Gastroesophageal sphincter (tissue), 4 donors: ENCODE results near the gene TGFBR2. TPM values are rescaled to one million over a fixed set of nuclear protein-coding genes. Genes with fewer than 3 reads are reported as not detected.

Source experiments
- ATAC-seq: fragments of 150-250 bp; one replicate; pipeline ENCODE4 v1.9.1; 2016; ENCODE audit warnings: mild to moderate bottlenecking, moderate library complexity
- H3K27ac ChIP-seq, 4 donors: fragments of 200-600 bp; sonication (generic) in 3 of 4; 1 replicate in 3 of 4; 2 replicates in 1 of 4; pipeline ENCODE4 v1.5.1; 2016 to 2019
- H3K27me3 ChIP-seq: fragments of 200-600 bp; sonication (generic); one replicate; pipeline ENCODE4 v1.5.1; 2019
- H3K36me3 ChIP-seq, 2 donors: fragments of 200-600 bp; sonication (generic); one replicate each; pipeline ENCODE4 v1.5.1; 2019; ENCODE audit warnings: control low read depth in 1 of 2
- H3K4me1 ChIP-seq, 3 donors: fragments of 200-600 bp; sonication (generic); 1 replicate in 2 of 3; 2 replicates in 1 of 3; pipeline ENCODE4 v1.5.1; 2016 to 2019; ENCODE audit warnings: control low read depth in 2 of 3
- H3K4me3 ChIP-seq, 2 donors: fragments of 200-600 bp; sonication (generic); one replicate each; pipeline ENCODE4 v1.5.1; 2019; ENCODE audit warnings: mild to moderate bottlenecking in 1 of 2, moderate library complexity in 1 of 2
- H3K9me3 ChIP-seq, 3 donors: fragments of 200-600 bp; sonication (generic); one replicate each; pipeline ENCODE4 v1.5.1; 2017 to 2019; ENCODE audit warnings: control low read depth in 2 of 3
- CTCF ChIP-seq, 4 experiments: fragments of 200-600 bp in 2 of 4; fragments of 450-650 bp in 2 of 4; sonication (generic) in 1 of 4; IDR thresholded peaks; one replicate each; pipeline ENCODE4 v1.5.1; 2017 to 2019; ENCODE audit warnings: antibody characterized with exemption in 4 of 4, mild to moderate bottlenecking in 2 of 4, moderate library complexity in 2 of 4
- EP300 ChIP-seq: sonication (generic); formaldehyde crosslinking; IDR thresholded peaks from one replicate; pipeline ENCODE4 v1.6.1; 2017; ENCODE audit warnings: antibody characterized with exemption, mild to moderate bottlenecking
- POLR2A ChIP-seq, 2 donors: fragments of 450-650 bp; IDR thresholded peaks; one replicate each; pipeline ENCODE4 v1.6.1; 2017; ENCODE audit warnings: antibody characterized with exemption in 2 of 2, mild to moderate bottlenecking in 2 of 2, moderate library complexity in 1 of 2
- POLR2AphosphoS5 ChIP-seq: sonication (generic); formaldehyde crosslinking; IDR thresholded peaks from one replicate; pipeline ENCODE4 v1.6.1; 2017; ENCODE audit warnings: antibody characterized with exemption
- WGBS, 2 donors: methylation state at CpG; one replicate each; pipeline ENCODE4 v1.1.5; 2018; ENCODE audit warnings: low coverage in 1 of 2; 5-methylcytosine and 5-hydroxymethylcytosine counted together
- total RNA-seq, 4 donors: library from RNA; depleted of rRNA; stranded (reverse); fragments of >200 nt; gene quantifications; one replicate each; pipeline ENCODE4 v1.1.0, GENCODE V29; 2016

TGFBR2 gene
- total RNA-seq, 4 donors from 2014 or later, result 174 to 297 (median 231) TPM

GRCh38 chr3:30654269-30654668 is 47.9 kb downstream of the TGFBR2 start:
- no peak for ATAC-seq
- WGBS, 2 donors, result 75% methylated on average over 1 of the region's 1 CpG; no CpG with 5 or more reads in 1 of the 2 donors
- H3K4me3 ChIP-seq, result no peak overlapping the region
- peaks cover 40 to 72% (median 55%) of the 10 kb centered on the region in 3 donors for H3K4me1 ChIP-seq
- TF ChIP-seq POLR2AphosphoS5, result no peak
- TF ChIP-seq CTCF (IDR thresholded peaks at IDR 0.05), result no peak
- no peak for TF ChIP-seq POLR2A (IDR thresholded peaks at IDR 0.05)
- no peak for TF ChIP-seq EP300
- H3K36me3 ChIP-seq, result peaks cover 10 to 82% of the 10 kb centered on the region in 2 donors
- no peaks in the 10 kb centered on the region for H3K27me3 ChIP-seq
- no peaks in the 10 kb centered on the region for H3K9me3 ChIP-seq
- peak overlapping the region in 1 of 4 donors; percentile 18 for H3K27ac ChIP-seq

- H3K4me3 ChIP-seq, result no peak overlapping the region
- peaks cover 40 to 72% (median 50%) of the 10 kb centered on the region in 3 donors for H3K4me1 ChIP-seq
- H3K36me3 ChIP-seq, result peaks cover 12 to 75% of the 10 kb centered on the region in 2 donors
- WGBS, 2 donors, result 75 to 87% methylated on average over 5 of the region's 5 CpGs
- H3K27me3 ChIP-seq, result no peaks in the 10 kb centered on the region
- peak overlapping the region in 3 of 4 donors; percentile 16 to 27 (median 18) for H3K27ac ChIP-seq
- H3K9me3 ChIP-seq, result no peaks in the 10 kb centered on the region
- no peak for TF ChIP-seq POLR2A (IDR thresholded peaks at IDR 0.05)
- TF ChIP-seq EP300, result no peak
- no peak for TF ChIP-seq POLR2AphosphoS5
- no peak for TF ChIP-seq CTCF (IDR thresholded peaks at IDR 0.05)
- no peak for ATAC-seq
Observed at GRCh38 chr3:30655187-30655812, 48.9 kb downstream of the TGFBR2 start.

GRCh38 chr3:30656624-30657141 is 50.3 kb downstream of the TGFBR2 start:
- H3K27me3 ChIP-seq, result no peaks in the 10 kb centered on the region
- H3K4me3 ChIP-seq, result no peak overlapping the region
- TF ChIP-seq CTCF (IDR thresholded peaks at IDR 0.05), result no peak
- TF ChIP-seq EP300, result no peak
- TF ChIP-seq POLR2A (IDR thresholded peaks at IDR 0.05), result no peak
- TF ChIP-seq POLR2AphosphoS5, result no peak
- H3K27ac ChIP-seq, result peak overlapping the region in 3 of 4 donors; percentile 18 to 66 (median 61)
- H3K4me1 ChIP-seq, result peaks cover 50 to 79% (median 52%) of the 10 kb centered on the region in 3 donors
- H3K9me3 ChIP-seq, result no peaks in the 10 kb centered on the region
- WGBS, 2 donors, result 53 to 90% methylated on average over 3 of the region's 3 CpGs
- H3K36me3 ChIP-seq, result peaks cover 10 to 73% of the 10 kb centered on the region in 2 donors
- no peak for ATAC-seq

- H3K27me3 ChIP-seq, result no peaks in the 10 kb centered on the region
- no peak for ATAC-seq
- 39 to 44% methylated on average over 2 to 3 of the region's 3 CpGs for WGBS, 2 donors
- H3K9me3 ChIP-seq, result no peaks in the 10 kb centered on the region
- H3K36me3 ChIP-seq, result peaks cover 7 to 64% of the 10 kb centered on the region in 2 donors
- peaks cover 52 to 89% (median 59%) of the 10 kb centered on the region in 3 donors for H3K4me1 ChIP-seq
- peak overlapping the region; percentile 56 to 66 (median 64) for H3K27ac ChIP-seq
- no peak overlapping the region for H3K4me3 ChIP-seq
- TF ChIP-seq CTCF (IDR thresholded peaks at IDR 0.05) (no peak), POLR2AphosphoS5 (no peak), EP300 (no peak), POLR2A (IDR thresholded peaks at IDR 0.05) (no peak)
Observed at GRCh38 chr3:30657914-30658313, 51.5 kb downstream of the TGFBR2 start.
